Measurements from ENCODE around the gene SEC23A. TPM values are rescaled to one million over a fixed set of nuclear protein-coding genes. Genes with fewer than 3 reads are reported as not detected.
"Not testable (repeated sequence)": the region's sequence is repeated elsewhere in the genome, so short reads cannot be mapped to it uniquely, and the experiment has no call there.

Gene SEC23A
- total RNA-seq, 1 donor from 2014 or later: 60.0 TPM

DNA sequence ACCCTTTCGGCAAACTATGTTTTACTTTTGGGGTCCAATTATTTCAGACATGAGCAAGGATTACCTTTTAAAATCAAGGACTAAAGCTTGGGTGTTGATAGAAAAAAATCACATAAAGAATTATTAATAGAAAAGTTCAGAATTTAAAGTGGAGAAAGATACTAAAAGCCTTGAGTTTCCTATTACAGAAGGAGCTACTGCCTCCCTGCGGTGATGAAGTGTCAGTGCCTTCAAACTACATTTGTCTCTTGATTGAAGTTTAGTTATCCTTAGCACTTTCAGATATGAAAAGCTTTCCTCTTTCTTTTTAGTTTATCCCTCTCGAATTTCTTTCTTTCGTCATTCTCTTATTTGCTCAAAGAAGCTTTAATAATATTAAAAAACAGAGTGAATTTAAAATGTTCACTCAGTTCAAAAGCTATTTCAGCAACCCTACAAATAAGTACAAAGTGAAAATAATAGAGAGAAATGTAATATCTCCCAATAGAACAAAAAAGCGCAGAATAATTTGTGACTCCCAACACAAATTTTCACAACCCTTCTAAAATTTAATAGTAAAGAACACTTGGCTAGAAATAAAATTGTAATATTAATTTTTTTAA is 87.6 kb downstream of the SEC23A start:
- Histone ChIP-seq H3F3A (ENCODE audit: low read depth) (peaks cover 21% of the 10 kb centered on the region), H3K4me1 (peaks cover 5% of the 10 kb centered on the region), H3K9me3 (ENCODE audit: low read depth) (no peaks in the 10 kb centered on the region), H3K36me3 (no peaks in the 10 kb centered on the region), H3K79me2 (ENCODE audit: low read depth) (no peaks in the 10 kb centered on the region), H3K27me3 (no peaks in the 10 kb centered on the region), H3K9ac (no peak overlapping the region), H3K27ac (no peak overlapping the region), H3K4me2 (no peak overlapping the region), H4K20me1 (ENCODE audit: low read depth) (no peaks in the 10 kb centered on the region), H3K4me3 (no peak overlapping the region), H2AFZ (replicated peaks) (no peak overlapping the region)
- Mint-ChIP-seq H3K27ac (no peak overlapping the region), H3K36me3 (peaks cover 1% of the 10 kb centered on the region), H3K4me1 (peaks cover 15% of the 10 kb centered on the region), H3K9me3 (no peaks in the 10 kb centered on the region), H3K27me3 (ENCODE audit: insufficient read depth, low read depth) (no peaks in the 10 kb centered on the region), H3K4me3 (no peak overlapping the region)
- DNase-seq (ENCODE audit: low spot score): peak; percentile 68
- no peak for TF ChIP-seq EZH2 (IDR thresholded peaks at IDR 0.05)
- TF ChIP-seq, protein P1, sequence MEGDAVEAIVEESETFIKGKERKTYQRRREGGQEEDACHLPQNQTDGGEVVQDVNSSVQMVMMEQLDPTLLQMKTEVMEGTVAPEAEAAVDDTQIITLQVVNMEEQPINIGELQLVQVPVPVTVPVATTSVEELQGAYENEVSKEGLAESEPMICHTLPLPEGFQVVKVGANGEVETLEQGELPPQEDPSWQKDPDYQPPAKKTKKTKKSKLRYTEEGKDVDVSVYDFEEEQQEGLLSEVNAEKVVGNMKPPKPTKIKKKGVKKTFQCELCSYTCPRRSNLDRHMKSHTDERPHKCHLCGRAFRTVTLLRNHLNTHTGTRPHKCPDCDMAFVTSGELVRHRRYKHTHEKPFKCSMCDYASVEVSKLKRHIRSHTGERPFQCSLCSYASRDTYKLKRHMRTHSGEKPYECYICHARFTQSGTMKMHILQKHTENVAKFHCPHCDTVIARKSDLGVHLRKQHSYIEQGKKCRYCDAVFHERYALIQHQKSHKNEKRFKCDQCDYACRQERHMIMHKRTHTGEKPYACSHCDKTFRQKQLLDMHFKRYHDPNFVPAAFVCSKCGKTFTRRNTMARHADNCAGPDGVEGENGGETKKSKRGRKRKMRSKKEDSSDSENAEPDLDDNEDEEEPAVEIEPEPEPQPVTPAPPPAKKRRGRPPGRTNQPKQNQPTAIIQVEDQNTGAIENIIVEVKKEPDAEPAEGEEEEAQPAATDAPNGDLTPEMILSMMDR (IDR thresholded peaks at IDR 0.05): peak; percentile 95

- Mint-ChIP-seq H3K4me1 (peaks cover 15% of the 10 kb centered on the region), H3K36me3 (no peaks in the 10 kb centered on the region), H3K9me3 (no peaks in the 10 kb centered on the region), H3K27ac (no peak overlapping the region), H3K27me3 (ENCODE audit: insufficient read depth, low read depth) (no peaks in the 10 kb centered on the region), H3K4me3 (no peak overlapping the region)
- Histone ChIP-seq H3K9me3 (ENCODE audit: low read depth) (no peaks in the 10 kb centered on the region), H3F3A (ENCODE audit: low read depth) (peaks cover 21% of the 10 kb centered on the region), H3K4me1 (peaks cover 5% of the 10 kb centered on the region), H3K36me3 (no peaks in the 10 kb centered on the region), H3K27me3 (no peaks in the 10 kb centered on the region), H3K27ac (no peak overlapping the region), H3K9ac (no peak overlapping the region), H2AFZ (replicated peaks) (no peak overlapping the region), H3K4me3 (no peak overlapping the region), H3K79me2 (ENCODE audit: low read depth) (no peaks in the 10 kb centered on the region), H4K20me1 (ENCODE audit: low read depth) (no peaks in the 10 kb centered on the region), H3K4me2 (no peak overlapping the region)
- DNase-seq (ENCODE audit: low spot score): no peak
- no peak for TF ChIP-seq EZH2phosphoT487 (IDR thresholded peaks at IDR 0.05)
- TF ChIP-seq EZH2 (IDR thresholded peaks at IDR 0.05): no peak
- TF ChIP-seq, protein P1 (IDR thresholded peaks at IDR 0.05): no peak
These were observed 88.6 kb downstream of the SEC23A start for GRCh38 chr14:39014460-39014859.

DNA sequence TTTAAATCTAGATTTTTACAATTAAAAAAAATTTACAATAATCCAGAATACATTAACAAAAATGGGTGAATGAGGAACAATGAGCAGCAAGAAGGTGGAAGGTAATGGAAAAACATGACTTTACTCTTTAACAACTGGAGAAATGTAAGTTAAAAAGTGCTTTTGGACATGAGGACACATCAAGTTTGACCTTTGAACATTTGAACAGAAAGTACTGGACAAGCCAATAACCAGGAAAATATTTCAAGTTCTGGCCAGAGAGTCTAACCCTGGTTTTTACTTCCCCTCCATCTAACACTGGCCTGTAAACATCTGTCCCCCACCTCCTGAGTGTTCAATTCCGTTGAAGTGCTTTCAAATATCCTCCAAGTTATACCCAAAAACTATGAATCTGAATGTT is 94.1 kb downstream of the SEC23A start:
- not testable (repeated sequence) for H3K9me3 ChIP-seq (ENCODE audit: low read depth); H3K79me2 ChIP-seq (ENCODE audit: low read depth); H3K4me3 ChIP-seq; H2AFZ ChIP-seq (replicated peaks); H3K27me3 Mint-ChIP-seq (ENCODE audit: insufficient read depth, low read depth); H3K9me3 Mint-ChIP-seq; H3K4me2 ChIP-seq; H3K4me3 Mint-ChIP-seq; H3K27ac ChIP-seq; DNase-seq (ENCODE audit: low spot score); H4K20me1 ChIP-seq (ENCODE audit: low read depth); H3F3A ChIP-seq (ENCODE audit: low read depth); H3K36me3 Mint-ChIP-seq; H3K4me1 Mint-ChIP-seq; H3K27me3 ChIP-seq; H3K4me1 ChIP-seq; H3K27ac Mint-ChIP-seq; H3K36me3 ChIP-seq; H3K9ac ChIP-seq

GRCh38 chr14:39006721-39007410 is 96.2 kb downstream of the SEC23A start:
- Mint-ChIP-seq H3K4me3 (no peak overlapping the region), H3K27me3 (ENCODE audit: insufficient read depth, low read depth) (no peaks in the 10 kb centered on the region), H3K4me1 (no peaks in the 10 kb centered on the region), H3K36me3 (no peaks in the 10 kb centered on the region), H3K9me3 (no peaks in the 10 kb centered on the region), H3K27ac (no peak overlapping the region)
- DNase-seq (ENCODE audit: low spot score): no peak
- no peaks in the 10 kb centered on the region for H4K20me1 ChIP-seq (ENCODE audit: low read depth)
- no peaks in the 10 kb centered on the region for H3K9me3 ChIP-seq (ENCODE audit: low read depth)
- no peak overlapping the region for H3K4me3 ChIP-seq
- H3K27ac ChIP-seq: no peak overlapping the region
- H2AFZ ChIP-seq (replicated peaks): no peak overlapping the region
- no peaks in the 10 kb centered on the region for H3F3A ChIP-seq (ENCODE audit: low read depth)
- TF ChIP-seq, protein P1 (IDR thresholded peaks at IDR 0.05): no peak
- TF ChIP-seq EZH2phosphoT487 (IDR thresholded peaks at IDR 0.05) (no peak), EZH2 (IDR thresholded peaks at IDR 0.05) (no peak)
- no peaks in the 10 kb centered on the region for H3K79me2 ChIP-seq (ENCODE audit: low read depth)
- no peak overlapping the region for H3K4me2 ChIP-seq
- no peaks in the 10 kb centered on the region for H3K27me3 ChIP-seq
- no peaks in the 10 kb centered on the region for H3K4me1 ChIP-seq
- H3K9ac ChIP-seq: no peak overlapping the region
- H3K36me3 ChIP-seq: no peaks in the 10 kb centered on the region
